ENCODE results near the gene SLC12A8. TPM values are rescaled to one million over a fixed set of nuclear protein-coding genes. Genes with fewer than 3 reads are reported as not detected.

Gene SLC12A8
- total and polyA plus RNA-seq, 2 donors (not counting 1 experiment from before 2014, with no cell fraction given), result 0.57 to 1.1 TPM

- intact Hi-C loops (cut with micrococcal nuclease), result no loop called here
- Mint-ChIP-seq H3K27ac (no peak overlapping the region), H3K4me3 (no peak overlapping the region), H3K27me3 (no peaks in the 10 kb centered on the region), H3K4me1 (peaks cover 11% of the 10 kb centered on the region), H3K9me3 (ENCODE audit: insufficient read depth) (peaks cover 4% of the 10 kb centered on the region)
- POLR2A ChIA-PET, result no interaction called here
- peaks cover 4 to 6% of the 10 kb centered on the region in 2 donors for H3K4me1 ChIP-seq (ENCODE audit: control insufficient read depth in 2 of 2, insufficient read depth in 2 of 2, low read length in 2 of 2)
- no peak overlapping the region for H3K4me3 ChIP-seq (ENCODE audit: control extremely low read depth in 1 of 5, extremely low read depth in 1 of 5, insufficient read depth in 1 of 5, low read depth in 2 of 5, low read length in 4 of 5)
- H2AFZ ChIP-seq (ENCODE audit: insufficient read depth, low read depth, low read length, poor library complexity, severe bottlenecking), result no peak overlapping the region
- H3K36me3 ChIP-seq (replicated peaks in 1 of 2; ENCODE audit: control extremely low read depth in 1 of 2, control insufficient read depth in 1 of 2, extremely low read depth in 1 of 2, insufficient read depth in 2 of 2, low read length in 1 of 2), result peaks cover 0 to 14% of the 10 kb centered on the region in 2 experiments
- H3K79me2 ChIP-seq (ENCODE audit: control insufficient read depth, insufficient read depth, low read length), result peaks cover 7% of the 10 kb centered on the region
- H4K20me1 ChIP-seq (ENCODE audit: control insufficient read depth, insufficient read depth, low read length, poor library complexity, severe bottlenecking), result peaks cover 5% of the 10 kb centered on the region
- no peaks in the 10 kb centered on the region for H3K27me3 ChIP-seq (replicated peaks in 1 of 4; ENCODE audit: control extremely low read depth in 1 of 4, control insufficient read depth in 3 of 4, insufficient read depth in 4 of 4, low read length in 3 of 4)
- CTCF ChIA-PET, result interaction anchor here (1.5 to 1.6 kb wide), 2 partner anchors 9 to 11 kb away, joined by 3 read pairs; no protein-coding TSS in a partner anchor
- H3K9me3 ChIP-seq (ENCODE audit: control extremely low read depth in 1 of 3, control insufficient read depth in 2 of 3, insufficient read depth in 1 of 3, low read length in 2 of 3), result peaks cover 0 to 13% (median 5%) of the 10 kb centered on the region in 3 donors
- DNase-seq (no peak), ATAC-seq (ENCODE audit: low read depth) (no peak)
- TF ChIP-seq EZH2 (IDR thresholded peaks at IDR 0.05; ENCODE audit: borderline replicate concordance, insufficient read depth, low read depth, low read length, poor library complexity, severe bottlenecking) (no peak), CTCF (IDR thresholded peaks at IDR 0.05) (no peak)
- no peak overlapping the region for H3K27ac ChIP-seq (ENCODE audit: low read length in 2 of 2)
- H3K4me2 ChIP-seq (replicated peaks; ENCODE audit: low read depth, low read length, poor library complexity, severe bottlenecking), result no peak overlapping the region
- H3K9ac ChIP-seq (ENCODE audit: low read length), result no peak overlapping the region
- WGBS (ENCODE audit: insufficient coverage), result 100% methylated on average over 1 of the region's 3 CpGs
Measured at GRCh38 chr3:125032683-125033082, 179.9 kb downstream of the SLC12A8 start.

Small RNA genes within 50 kb of the gene (small RNA-seq; reads per million reads assigned to genes)
- gene MIR5092 (ENCODE audit: insufficient read length, low read depth, low replicate concordance) (not detected), gene RNA5SP137 (ENCODE audit: insufficient read length, low read depth, low replicate concordance) (not detected), gene RNU6-230P (ENCODE audit: insufficient read length, low read depth, low replicate concordance) (not detected)

Other genes starting within 250 kb of the SLC12A8 start
- 8.9 and 9.2 TPM in 2 replicates for gene HEG1, start 156.8 kb downstream of the SLC12A8 start, total RNA-seq
- 2.4 and 5.1 TPM in 2 replicates for gene HEG1, start 156.8 kb downstream of the SLC12A8 start, polyA plus RNA-seq
- gene ZNF148, start 162.6 kb upstream of the SLC12A8 start, total RNA-seq, result 71.5 and 74.6 TPM in 2 replicates
- 8.1 and 10.5 TPM in 2 replicates for gene ZNF148, start 162.6 kb upstream of the SLC12A8 start, polyA plus RNA-seq

Data from B cell (primary cell).